ENCODE data around the gene LYRM4. TPM values are rescaled to one million over a fixed set of nuclear protein-coding genes. Genes with fewer than 3 reads are reported as not detected.
A peak's percentile ranks its signal among the peaks of the same experiment; 100 is the strongest.

LYRM4 gene
- polyA plus RNA-seq, 2 of the 4 experiments (the other 2 are of a cell fraction) = 25.6 to 43.3 TPM

- FAIRE-seq = no peak
- WGBS (ENCODE audit: missing lambda C conversion rate) = 93% methylated on average over 9 of the region's 19 CpGs
- ChIA-PET CTCF (no interaction called here), POLR2A (no interaction called here)
- Histone ChIP-seq H3K4me1 (peaks cover 18% of the 10 kb centered on the region), H3K27ac (no peak overlapping the region), H3K4me3 (no peak overlapping the region), H3K9me3 (no peaks in the 10 kb centered on the region), H3K4me2 (no peak overlapping the region)
- no peak for DNase-seq (ENCODE audit: low read depth in 1 of 2, low spot score in 1 of 2)
- TF ChIP-seq ZFP36 (IDR thresholded peaks at IDR 0.05; ENCODE audit: borderline replicate concordance, partially characterized antibody) = no peak
- no peak for TF ChIP-seq TFCP2L1 (CRISPR knock-in tag; IDR thresholded peaks at IDR 0.05)
- no peak for TF ChIP-seq POLR2A (IDR thresholded peaks at IDR 0.05; ENCODE audit: low read length)
- TF ChIP-seq FOXS1 (CRISPR knock-in tag; IDR thresholded peaks at IDR 0.05) = no peak
- TF ChIP-seq PBX3 (IDR thresholded peaks at IDR 0.05) = no peak
- TF ChIP-seq SMC3 (IDR thresholded peaks at IDR 0.05) = no peak
- TF ChIP-seq GATA3 (IDR thresholded peaks at IDR 0.05; ENCODE audit: borderline replicate concordance) = no peak
- no peak for TF ChIP-seq SREBF2 (IDR thresholded peaks at IDR 0.05)
- TF ChIP-seq HES2 (IDR thresholded peaks at IDR 0.05) = no peak
- no peak for TF ChIP-seq RNF2 (IDR thresholded peaks at IDR 0.05; ENCODE audit: borderline replicate concordance, low read depth)
- TF ChIP-seq ZC3H11A (IDR thresholded peaks at IDR 0.05) = no peak
- no peak for TF ChIP-seq RFX5 (IDR thresholded peaks at IDR 0.05)
- TF ChIP-seq HOXB13 (CRISPR knock-in tag; IDR thresholded peaks at IDR 0.05; ENCODE audit: low read depth) = no peak
- no peak for TF ChIP-seq EHF (CRISPR knock-in tag; IDR thresholded peaks at IDR 0.05)
- TF ChIP-seq CEBPB (IDR thresholded peaks at IDR 0.05) = no peak
- no peak for TF ChIP-seq CHD4 (IDR thresholded peaks at IDR 0.05; ENCODE audit: borderline replicate concordance)
- TF ChIP-seq TP53 (CRISPR knock-in tag; IDR thresholded peaks at IDR 0.05) = no peak
- ATAC-seq = no peak
Measured at GRCh38 chr6:5087389-5087788, 173.4 kb downstream of the LYRM4 start.

- peaks cover 28% of the 10 kb centered on the region for H3K4me1 ChIP-seq
- CTCF ChIA-PET = no interaction called here
- ATAC-seq (no peak), FAIRE-seq (no peak), DNase-seq (ENCODE audit: low read depth in 1 of 2, low spot score in 1 of 2) (no peak)
- H3K27ac ChIP-seq = no peak overlapping the region
- POLR2A ChIA-PET = no interaction called here
- 96% methylated on average over 52 of the region's 56 CpGs for WGBS (ENCODE audit: missing lambda C conversion rate)
- no peaks in the 10 kb centered on the region for H3K9me3 ChIP-seq
- TF ChIP-seq EHMT2 (IDR thresholded peaks at IDR 0.05; ENCODE audit: low read depth) (no peak), MAX (IDR thresholded peaks at IDR 0.05) (no peak), HDAC2 (IDR thresholded peaks at IDR 0.05) (no peak), SREBF2 (IDR thresholded peaks at IDR 0.05) (no peak), RCOR1 (IDR thresholded peaks at IDR 0.05; ENCODE audit: low read depth, low read length) (no peak), EP300 (IDR thresholded peaks at IDR 0.05) (no peak), TFCP2L1 (CRISPR knock-in tag; IDR thresholded peaks at IDR 0.05) (no peak)
- H3K4me3 ChIP-seq = no peak overlapping the region
- H3K4me2 ChIP-seq = peak overlapping the region; percentile 98; the same call in 1 of the 3 replicates
Measured at GRCh38 chr6:5086294-5086890, 174.4 kb downstream of the LYRM4 start.

- WGBS (ENCODE audit: missing lambda C conversion rate) = 54% methylated on average over 7 of the region's 74 CpGs
- ATAC-seq (peak; percentile 28 to 60; a peak in 5 of 6 replicates), DNase-seq (ENCODE audit: low read depth in 1 of 2, low spot score in 1 of 2) (peak in 1 of 2 experiments; percentile 31), FAIRE-seq (no peak)
- Histone ChIP-seq H3K4me3 (peak overlapping the region; percentile 78), H3K27ac (peak overlapping the region; percentile 87 to 94), H3K4me2 (peak overlapping the region; percentile 98), H3K9me3 (no peaks in the 10 kb centered on the region), H3K4me1 (peaks cover 34% of the 10 kb centered on the region)
- ChIA-PET POLR2A (interaction anchor here (0.6 kb wide), 1 partner anchor 950 kb away, joined by 3 read pairs; the partner anchor contains the start of gene ECI2), CTCF (interaction anchor here (0.5 to 1.0 kb wide), 2 partner anchors 49 to 525 kb away, joined by 3 to 6 read pairs; no protein-coding TSS in a partner anchor)
- TF ChIP-seq RARB (CRISPR knock-in tag; IDR thresholded peaks at IDR 0.05) (no peak), HOXA7 (CRISPR knock-in tag; IDR thresholded peaks at IDR 0.05) (no peak), MAX (IDR thresholded peaks at IDR 0.05) (peak; percentile 23; the same call in 1 of the 2 replicates), HMGXB4 (CRISPR knock-in tag; IDR thresholded peaks at IDR 0.05; ENCODE audit: borderline replicate concordance) (no peak)
Measured at GRCh38 chr6:5085648-5086293, 175.0 kb downstream of the LYRM4 start.

All from A549 (cell line).